ENCODE results near the gene RMI2. TPM values are rescaled to one million over a fixed set of nuclear protein-coding genes. Genes with fewer than 3 reads are reported as not detected.

RMI2 gene
- total RNA-seq: 1.9 and 2.8 TPM in 2 replicates

GRCh38 chr16:11345040-11345862, at the start of gene RMI2:
Gene RMI2 (plus strand): TSS chr16:11345459. CDS start chr16:11345472, 13 bp downstream.

Other genes with a start within 250 kb of the RMI2 start
- 3.2 and 5.7 TPM in 2 replicates for gene SOCS1, start 89.3 kb upstream of the RMI2 start, total RNA-seq
- not detected in 2 replicates for gene TNP2, start 76.1 kb upstream of the RMI2 start, total RNA-seq
- not detected in 2 replicates for gene PRM3, start 71.8 kb upstream of the RMI2 start, total RNA-seq
- gene PRM2, start 69.0 kb upstream of the RMI2 start, total RNA-seq: not detected in 2 replicates
- gene PRM1, start 64.1 kb upstream of the RMI2 start, total RNA-seq: not detected in 2 replicates
- 25.2 and 41.8 TPM in 2 replicates for gene LITAF, start 241.5 kb downstream of the RMI2 start, total RNA-seq

Data from pericardium fibroblast (primary cell).